H9 (cell line): ENCODE results near the gene ZCCHC17. TPM values are rescaled to one million over a fixed set of nuclear protein-coding genes. Genes with fewer than 3 reads are reported as not detected.

ENCODE experiments used
- DNase-seq: peaks from one replicate; pipeline ENCODE4 v3.0.0-alpha.2; 2017
- H2AFZ ChIP-seq: one replicate; pipeline ENCODE4 v1.6.1; 2013; ENCODE audit warnings: mild to moderate bottlenecking, low read length, control low read depth, moderate library complexity
- H2AK5ac ChIP-seq: 2 replicates; pipeline ENCODE4 v1.6.1; 2013; ENCODE audit warnings: low read length, control low read depth, mixed read lengths; ENCODE audit not compliant: insufficient read length
- H2BK120ac ChIP-seq: one replicate; pipeline ENCODE4 v1.6.1; 2013; ENCODE audit warnings: low read depth, mild to moderate bottlenecking, low read length, control low read depth, inconsistent platforms; ENCODE audit not compliant: poor library complexity, severe bottlenecking
- H2BK12ac ChIP-seq: 2 replicates; pipeline ENCODE4 v1.6.1; 2013; ENCODE audit warnings: low read length, control low read depth, mixed read lengths, low read depth; ENCODE audit not compliant: insufficient read length
- H2BK15ac ChIP-seq: 2 replicates; pipeline ENCODE4 v1.6.1; 2013; ENCODE audit warnings: low read depth, low read length, control low read depth
- H2BK20ac ChIP-seq: one replicate; pipeline ENCODE4 v1.6.1; 2013; ENCODE audit warnings: low read depth, mild to moderate bottlenecking, low read length, control low read depth, inconsistent platforms; ENCODE audit not compliant: poor library complexity, severe bottlenecking
- H2BK5ac ChIP-seq: 2 replicates; pipeline ENCODE4 v1.6.1; 2013; ENCODE audit warnings: low read length, control low read depth, mixed read lengths; ENCODE audit not compliant: insufficient read length
- H3K14ac ChIP-seq: 2 replicates; pipeline ENCODE4 v1.6.1; 2013; ENCODE audit warnings: low read length, control low read depth; ENCODE audit not compliant: insufficient read depth
- H3K18ac ChIP-seq: 2 replicates; pipeline ENCODE4 v1.6.1; 2013; ENCODE audit warnings: low read depth, mild to moderate bottlenecking, mixed read lengths, low read length, control low read depth; ENCODE audit not compliant: insufficient read length
- H3K23ac ChIP-seq: 2 replicates; pipeline ENCODE4 v1.6.1; 2013; ENCODE audit warnings: low read length, control low read depth, mixed read lengths, low read depth; ENCODE audit not compliant: insufficient read length
- H3K23me2 ChIP-seq: 2 replicates; pipeline ENCODE4 v1.6.1; 2013; ENCODE audit warnings: low read depth, mild to moderate bottlenecking, mixed read lengths, low read length, control low read depth; ENCODE audit not compliant: insufficient read length, poor library complexity, severe bottlenecking
- H3K27ac ChIP-seq: 2 replicates; pipeline ENCODE4 v1.5.1; 2013; ENCODE audit warnings: low read length, control low read depth, mixed read lengths, low read depth; ENCODE audit not compliant: insufficient read length
- H3K27me3 ChIP-seq: 2 replicates; pipeline ENCODE4 v1.6.1; 2013; ENCODE audit warnings: low read length, control low read depth, inconsistent platforms; ENCODE audit not compliant: insufficient read depth
- H3K4ac ChIP-seq: 2 replicates; pipeline ENCODE4 v1.6.1; 2013; ENCODE audit warnings: low read depth, mild to moderate bottlenecking, control low read depth, inconsistent platforms, low read length, moderate library complexity
- H3K4me1 ChIP-seq: 2 replicates; pipeline ENCODE4 v1.6.1; 2013; ENCODE audit warnings: low read length, control low read depth, inconsistent platforms; ENCODE audit not compliant: insufficient read depth
- H3K4me2 ChIP-seq: 2 replicates; pipeline ENCODE4 v1.6.1; 2013; ENCODE audit warnings: low read length, control low read depth, mixed read lengths; ENCODE audit not compliant: insufficient read length, insufficient read depth
- H3K56ac ChIP-seq: 2 replicates; pipeline ENCODE4 v1.6.1; 2013; ENCODE audit warnings: low read depth, mild to moderate bottlenecking, mixed read lengths, low read length, control low read depth; ENCODE audit not compliant: insufficient read length
- H3K79me1 ChIP-seq: 2 replicates; pipeline ENCODE4 v1.6.1; 2013; ENCODE audit warnings: low read depth, mild to moderate bottlenecking, moderate library complexity, low read length, control low read depth, inconsistent platforms; ENCODE audit not compliant: insufficient read depth, poor library complexity, severe bottlenecking
- H3K79me2 ChIP-seq: 2 replicates; pipeline ENCODE4 v1.6.1; 2013; ENCODE audit warnings: low read length, control low read depth, inconsistent platforms; ENCODE audit not compliant: insufficient read depth
- H3K9ac ChIP-seq: 2 replicates; pipeline ENCODE4 v1.6.1; 2013; ENCODE audit warnings: low read length, control low read depth, mixed read lengths; ENCODE audit not compliant: insufficient read length; ENCODE audit errors: extremely low read depth
- H3K9me3 ChIP-seq: one replicate; pipeline ENCODE4 v1.6.1; 2013; ENCODE audit warnings: low read depth, low read length, inconsistent platforms; ENCODE audit not compliant: control insufficient read depth
- H3T11ph ChIP-seq: one replicate; pipeline ENCODE4 v1.6.1; 2013; ENCODE audit warnings: mild to moderate bottlenecking, low read length, control low read depth, inconsistent platforms
- H4K20me1 ChIP-seq: one replicate; pipeline ENCODE4 v1.6.1; 2013; ENCODE audit not compliant: control insufficient read depth, insufficient read length, insufficient read depth
- H4K5ac ChIP-seq: 2 replicates; pipeline ENCODE4 v1.6.1; 2013; ENCODE audit warnings: low read depth, mild to moderate bottlenecking, mixed read lengths, low read length, control low read depth; ENCODE audit not compliant: insufficient read length
- H4K8ac ChIP-seq: replicated peaks from 2 replicates; pipeline ENCODE4 v1.6.1; 2013; ENCODE audit warnings: low read length, control low read depth, mixed read lengths, low read depth; ENCODE audit not compliant: insufficient read length
- H4K91ac ChIP-seq: 2 replicates; pipeline ENCODE4 v1.6.1; 2013; ENCODE audit warnings: low read depth, mild to moderate bottlenecking, moderate library complexity, mixed read lengths, low read length, control low read depth; ENCODE audit not compliant: insufficient read length
- H3K27ac Mint-ChIP-seq, 3 experiments: 2 replicates in 2 of 3; 3 replicates in 1 of 3; pipeline ENCODE4 v1.8.0; 2020 to 2021; ENCODE audit warnings: mixed read lengths in 3 of 3, mild to moderate bottlenecking in 1 of 3, moderate library complexity in 1 of 3
- H3K27me3 Mint-ChIP-seq: 2 replicates; pipeline ENCODE4 v1.8.0; 2021; ENCODE audit warnings: low read depth, mild to moderate bottlenecking, moderate library complexity, mixed read lengths
- H3K36me3 Mint-ChIP-seq, 3 experiments: 2 replicates in 2 of 3; 3 replicates in 1 of 3; pipeline ENCODE4 v1.8.0; 2020 to 2021; ENCODE audit warnings: low read depth in 3 of 3, mixed read lengths in 3 of 3; ENCODE audit not compliant: insufficient read depth in 1 of 3
- H3K4me1 Mint-ChIP-seq, 2 experiments: 2 replicates each; pipeline ENCODE4 v1.8.0; 2020; ENCODE audit warnings: mixed read lengths in 2 of 2
- H3K4me3 Mint-ChIP-seq, 2 experiments: 2 replicates in 1 of 2; 3 replicates in 1 of 2; pipeline ENCODE4 v1.8.0; 2020 to 2021; ENCODE audit warnings: mild to moderate bottlenecking in 2 of 2, mixed read lengths in 2 of 2, moderate library complexity in 1 of 2
- H3K9me3 Mint-ChIP-seq, 2 experiments: 2 replicates in 1 of 2; 3 replicates in 1 of 2; pipeline ENCODE4 v1.8.0; 2020; ENCODE audit warnings: mild to moderate bottlenecking in 2 of 2, mixed read lengths in 2 of 2, moderate library complexity in 1 of 2
- WGBS: extraction: QIAGEN DNeasy Blood & Tissue Kit; methylation state at CpG from one replicate; pipeline ENCODE4 v1.1.7; 2013; ENCODE audit warnings: missing lambda C conversion rate, low lambda C conversion rate, mixed read lengths; ENCODE audit not compliant: insufficient read length; ENCODE audit errors: extremely low coverage; 5-methylcytosine and 5-hydroxymethylcytosine counted together
- total RNA-seq: library from RNA; stranded (reverse); gene quantifications from 2 replicates; pipeline ENCODE4 v1.2.1, GENCODE V29; 2021
- TF ChIP-seq, protein P1 (sequence below): fragments of 200-600 bp; sonication (generic); conservative IDR thresholded peaks from 3 replicates; pipeline ENCODE4 v1.8.0; 2021; ENCODE audit warnings: antibody characterized with exemption, mild to moderate bottlenecking

Gene ZCCHC17
- total RNA-seq, 1 experiment from 2014 or later = 50.4 TPM

DNA sequence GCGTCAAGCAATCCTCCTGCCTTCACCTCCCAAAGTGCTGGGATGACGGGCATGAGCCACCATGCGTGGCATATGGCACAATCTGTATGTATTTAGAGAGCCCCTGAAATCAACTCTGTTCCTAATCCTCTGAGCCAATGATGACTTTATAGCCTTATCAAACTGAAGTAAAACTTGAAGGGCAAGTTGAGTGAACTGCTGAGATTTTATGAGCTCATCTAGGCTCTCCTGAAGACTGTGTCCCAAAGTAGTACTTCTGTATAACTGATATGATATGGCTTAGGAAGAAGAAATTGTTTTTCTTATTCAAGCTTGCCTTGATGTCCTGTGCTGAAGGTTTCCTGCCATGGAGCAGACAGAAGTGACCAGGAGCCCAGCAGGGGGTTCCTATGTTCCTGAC, 33.4 kb upstream of the ZCCHC17 start:
- H4K8ac ChIP-seq = no peak overlapping the region
- H2BK20ac ChIP-seq = no peak overlapping the region
- TF ChIP-seq, protein P1, sequence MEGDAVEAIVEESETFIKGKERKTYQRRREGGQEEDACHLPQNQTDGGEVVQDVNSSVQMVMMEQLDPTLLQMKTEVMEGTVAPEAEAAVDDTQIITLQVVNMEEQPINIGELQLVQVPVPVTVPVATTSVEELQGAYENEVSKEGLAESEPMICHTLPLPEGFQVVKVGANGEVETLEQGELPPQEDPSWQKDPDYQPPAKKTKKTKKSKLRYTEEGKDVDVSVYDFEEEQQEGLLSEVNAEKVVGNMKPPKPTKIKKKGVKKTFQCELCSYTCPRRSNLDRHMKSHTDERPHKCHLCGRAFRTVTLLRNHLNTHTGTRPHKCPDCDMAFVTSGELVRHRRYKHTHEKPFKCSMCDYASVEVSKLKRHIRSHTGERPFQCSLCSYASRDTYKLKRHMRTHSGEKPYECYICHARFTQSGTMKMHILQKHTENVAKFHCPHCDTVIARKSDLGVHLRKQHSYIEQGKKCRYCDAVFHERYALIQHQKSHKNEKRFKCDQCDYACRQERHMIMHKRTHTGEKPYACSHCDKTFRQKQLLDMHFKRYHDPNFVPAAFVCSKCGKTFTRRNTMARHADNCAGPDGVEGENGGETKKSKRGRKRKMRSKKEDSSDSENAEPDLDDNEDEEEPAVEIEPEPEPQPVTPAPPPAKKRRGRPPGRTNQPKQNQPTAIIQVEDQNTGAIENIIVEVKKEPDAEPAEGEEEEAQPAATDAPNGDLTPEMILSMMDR = no peak
- no peak overlapping the region for H2BK120ac ChIP-seq
- H3K4me3 Mint-ChIP-seq = no peak overlapping the region
- H3K79me1 ChIP-seq = no peaks in the 10 kb centered on the region
- DNase-seq = no peak
- no peak overlapping the region for H3K14ac ChIP-seq
- H4K20me1 ChIP-seq = no peaks in the 10 kb centered on the region
- H3K23ac ChIP-seq = no peak overlapping the region
- no peaks in the 10 kb centered on the region for H3K27me3 ChIP-seq
- H3T11ph ChIP-seq = no peak overlapping the region
- no peak overlapping the region for H3K4me2 ChIP-seq
- H2AFZ ChIP-seq = no peak overlapping the region
- H3K9me3 Mint-ChIP-seq = no peaks in the 10 kb centered on the region
- peaks cover 34 to 93% (median 75%) of the 10 kb centered on the region in 3 experiments for H3K36me3 Mint-ChIP-seq
- H4K5ac ChIP-seq = no peak overlapping the region
- no peaks in the 10 kb centered on the region for H3K4me1 ChIP-seq
- H3K79me2 ChIP-seq = no peaks in the 10 kb centered on the region
- no peaks in the 10 kb centered on the region for H3K9me3 ChIP-seq
- no peak overlapping the region for H4K91ac ChIP-seq
- no peak overlapping the region; a peak in 1 of 7 replicates for H3K27ac Mint-ChIP-seq
- H3K27me3 Mint-ChIP-seq = no peaks in the 10 kb centered on the region
- H3K18ac ChIP-seq = no peak overlapping the region
- no peak overlapping the region for H2BK5ac ChIP-seq
- no peak overlapping the region for H2AK5ac ChIP-seq
- no peak overlapping the region for H3K56ac ChIP-seq
- no peak overlapping the region for H3K9ac ChIP-seq
- H3K27ac ChIP-seq = no peak overlapping the region
- no peaks in the 10 kb centered on the region for H3K23me2 ChIP-seq
- no peak overlapping the region for H2BK15ac ChIP-seq
- WGBS = no CpG with 5 or more reads among the region's 3 CpGs
- no peak overlapping the region for H3K4ac ChIP-seq
- H2BK12ac ChIP-seq = no peak overlapping the region
- H3K4me1 Mint-ChIP-seq = no peaks in the 10 kb centered on the region
